G401 (cell line): ENCODE data around the gene AMPD2. TPM values are rescaled to one million over a fixed set of nuclear protein-coding genes. Genes with fewer than 3 reads are reported as not detected.
"Not testable (repeated sequence)": the region's sequence is repeated elsewhere in the genome, so short reads cannot be mapped to it uniquely, and the experiment has no call there.

Experiments
- DNase-seq: peaks from one replicate; pipeline ENCODE4 v3.0.0-alpha.2; 2015; ENCODE audit warnings: low spot score
- in situ Hi-C: cut with HindIII; loops from 2 replicates; pipeline ENCODE4 v1.10.0; 2016; ENCODE audit warnings: low sequenced_read_pairs, mixed read lengths
- total RNA-seq: library from RNA; depleted of rRNA; stranded (reverse); fragments of >200 nt; shearing (Covaris generic); gene quantifications from 2 replicates; pipeline ENCODE4 v1.2.3, GENCODE V29; 2014

AMPD2 gene
- total RNA-seq, 1 experiment from 2014 or later, result 101 TPM

DNA sequence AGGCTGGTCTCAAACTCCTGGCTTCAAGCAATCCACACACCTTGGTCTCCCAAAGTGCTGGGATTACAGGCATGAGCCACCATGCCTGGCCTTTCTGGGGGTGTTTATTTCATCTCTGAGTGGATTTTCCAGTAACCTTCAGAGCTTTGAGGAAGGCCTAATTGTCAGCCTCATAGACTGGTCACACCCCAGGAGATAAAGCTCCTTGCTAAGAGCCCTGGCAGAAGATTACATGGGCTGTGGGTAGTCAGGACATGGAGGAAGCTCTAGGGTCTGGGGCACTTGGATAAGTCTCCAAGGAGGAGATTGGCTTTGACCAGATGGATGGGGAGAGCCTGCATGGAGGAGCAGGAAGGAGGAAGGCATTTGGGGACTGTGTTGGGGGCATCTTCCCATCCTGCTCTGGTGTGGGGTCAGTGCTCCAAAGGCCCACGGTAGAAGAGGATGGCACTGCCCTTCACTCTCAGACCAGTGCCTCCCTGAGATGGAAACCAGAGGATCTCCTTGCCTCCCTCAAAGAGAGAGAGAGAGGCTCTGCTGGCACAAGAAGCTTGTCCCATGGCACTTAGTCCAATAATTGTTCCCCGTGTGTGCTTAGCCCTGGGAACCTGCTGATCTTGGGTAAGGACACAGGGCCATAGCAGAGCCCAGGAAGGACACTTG is 21.6 kb downstream of the AMPD2 start:
- in situ Hi-C loops, result no loop called here
- DNase-seq, result no peak

DNA sequence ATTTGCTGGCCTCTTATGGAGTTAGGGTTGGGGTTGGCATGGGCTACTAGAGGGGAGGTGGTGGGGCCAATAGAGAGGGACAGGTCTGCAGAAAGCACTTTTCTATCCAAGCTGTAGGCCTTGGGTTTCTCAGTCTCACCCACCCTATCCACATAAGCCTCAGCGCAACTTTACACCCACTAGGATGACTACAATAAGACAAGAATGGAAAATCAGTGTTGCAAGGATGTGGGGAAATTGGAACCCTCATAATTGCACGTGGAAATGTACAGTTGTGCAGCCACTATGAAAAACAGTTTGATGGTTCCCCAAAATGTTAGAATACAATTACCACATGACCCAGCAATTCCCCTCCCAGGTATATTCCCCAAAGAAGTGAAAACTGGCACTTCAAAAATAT is 22.2 kb downstream of the AMPD2 start:
- in situ Hi-C loops, result no loop called here
- no peak for DNase-seq

DNA sequence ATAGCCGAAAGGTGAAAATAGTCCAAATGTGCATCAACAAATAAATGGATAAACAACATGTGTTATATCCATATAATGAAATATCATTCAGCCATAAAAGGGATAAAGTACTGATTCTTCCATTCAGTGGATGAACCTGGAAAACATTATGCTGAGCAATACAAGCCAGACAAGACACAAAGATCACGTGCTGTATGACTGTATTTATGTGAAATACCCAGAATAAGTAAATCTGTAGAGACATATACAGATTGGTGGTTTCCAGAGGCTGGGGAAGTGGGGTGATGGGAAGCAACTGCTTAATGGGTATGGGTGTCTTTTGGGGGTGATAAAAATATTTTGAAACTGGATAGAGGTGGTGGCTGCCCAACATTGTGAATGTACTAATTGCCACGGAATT is 23.0 kb downstream of the AMPD2 start:
- in situ Hi-C loops, result no loop called here
- DNase-seq, result no peak

DNA sequence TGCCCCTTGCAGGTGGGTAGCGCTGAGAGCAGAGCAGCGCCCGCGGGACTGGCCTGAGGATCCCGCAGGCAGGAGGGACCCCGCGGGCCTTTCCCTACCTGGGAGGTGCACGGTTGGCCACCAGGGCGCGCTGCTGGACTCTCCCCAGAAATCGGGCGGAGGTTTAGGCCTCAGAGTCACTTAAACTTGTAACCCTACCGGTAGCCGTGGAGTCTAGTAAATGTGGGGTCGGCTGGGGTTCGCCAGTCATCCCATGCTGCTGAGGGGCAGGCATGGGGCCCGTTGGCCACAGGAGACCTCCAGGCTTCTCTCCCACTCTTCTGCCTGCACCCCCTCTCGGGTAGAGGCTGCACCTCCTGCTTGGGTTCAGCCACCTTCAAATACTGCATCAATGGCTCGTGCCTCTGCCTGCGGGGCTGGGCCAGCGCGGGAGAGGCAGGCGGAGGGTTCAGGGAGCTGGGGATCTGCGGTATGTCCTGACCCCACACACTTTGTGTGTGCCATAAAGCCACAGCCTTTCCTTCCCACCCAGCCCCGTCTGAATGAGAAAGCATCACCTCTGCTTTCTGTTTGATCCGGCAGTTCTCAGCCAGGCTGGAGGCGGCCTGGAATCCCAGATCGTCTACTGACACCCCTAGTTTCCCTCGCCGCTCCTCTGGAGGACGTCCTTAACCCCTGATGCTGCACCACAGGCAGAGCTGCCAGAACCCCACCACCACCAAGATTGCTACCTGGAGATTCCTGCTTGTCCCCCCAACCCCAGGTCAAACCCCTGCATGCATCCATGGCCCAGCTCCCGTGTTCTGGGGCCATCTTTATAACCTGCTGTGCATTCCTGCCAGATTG is 24.0 kb downstream of the AMPD2 start:
- in situ Hi-C loops, result no loop called here

DNA sequence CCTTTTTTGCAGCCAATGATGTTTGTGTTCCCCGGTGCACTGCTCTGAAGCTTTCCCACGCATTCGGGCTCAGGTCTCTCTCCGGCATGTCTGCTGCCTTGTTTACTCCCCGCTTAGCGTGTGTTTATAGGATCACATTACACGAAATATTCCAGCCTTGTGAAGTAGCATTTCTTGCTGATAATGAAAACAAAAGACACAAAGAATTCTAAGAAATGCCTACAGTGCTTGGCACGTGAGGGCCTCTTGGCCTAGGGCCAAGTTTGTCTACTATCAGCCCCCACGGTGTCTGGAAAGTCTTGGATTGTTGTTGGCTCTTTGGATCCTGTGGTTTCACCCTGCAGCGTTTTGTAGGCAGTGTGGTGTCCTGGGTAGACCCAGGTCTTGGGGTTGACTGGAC is 25.0 kb downstream of the AMPD2 start:
- no peak for DNase-seq
- in situ Hi-C loops, result no loop called here

More for the DNA sequence above, 24.0 kb downstream of the AMPD2 start:
- peak; percentile 65 for DNase-seq

DNA sequence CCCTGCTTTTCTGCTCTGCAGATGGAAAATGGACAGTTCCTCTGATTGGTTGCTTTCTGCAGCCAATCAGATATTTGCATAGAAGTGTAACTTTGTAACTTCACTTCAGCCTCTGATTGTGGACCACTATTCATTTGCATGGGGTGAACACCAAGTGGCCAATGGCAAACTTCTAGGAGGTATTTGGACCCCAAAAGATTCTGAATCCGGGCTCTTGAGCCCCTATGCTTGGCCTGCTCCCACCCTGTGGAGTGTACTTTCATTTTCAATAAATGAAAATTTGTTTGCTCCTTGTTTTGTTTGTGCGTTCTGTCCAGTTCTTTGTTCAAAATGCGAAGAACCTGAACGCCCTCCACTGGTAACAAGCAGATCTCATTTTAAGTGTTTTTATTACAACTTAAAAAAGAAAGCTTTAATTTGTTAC is 29.9 kb downstream of the AMPD2 start:
- in situ Hi-C loops, result no loop called here
- no peak for DNase-seq

DNA sequence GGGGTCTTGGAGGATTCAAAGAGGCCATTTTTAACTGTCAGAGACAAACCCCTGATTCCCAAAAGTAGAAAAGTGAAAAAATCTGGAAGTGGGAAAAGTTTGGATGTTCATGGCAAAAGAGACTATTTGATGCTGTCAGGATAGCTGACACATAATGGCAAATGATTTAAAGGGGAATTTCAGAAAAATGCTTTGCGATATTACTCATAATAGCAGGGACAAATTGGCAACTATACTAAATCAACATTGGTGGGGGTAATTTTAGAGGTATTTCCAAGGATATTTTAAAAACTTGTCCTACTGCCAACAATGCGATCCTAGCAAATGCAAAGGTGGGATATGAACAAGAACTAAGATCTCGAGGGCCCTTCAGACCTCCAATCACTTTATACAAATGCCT is 31.0 kb downstream of the AMPD2 start:
- DNase-seq, result no peak
- in situ Hi-C loops, result no loop called here

DNA sequence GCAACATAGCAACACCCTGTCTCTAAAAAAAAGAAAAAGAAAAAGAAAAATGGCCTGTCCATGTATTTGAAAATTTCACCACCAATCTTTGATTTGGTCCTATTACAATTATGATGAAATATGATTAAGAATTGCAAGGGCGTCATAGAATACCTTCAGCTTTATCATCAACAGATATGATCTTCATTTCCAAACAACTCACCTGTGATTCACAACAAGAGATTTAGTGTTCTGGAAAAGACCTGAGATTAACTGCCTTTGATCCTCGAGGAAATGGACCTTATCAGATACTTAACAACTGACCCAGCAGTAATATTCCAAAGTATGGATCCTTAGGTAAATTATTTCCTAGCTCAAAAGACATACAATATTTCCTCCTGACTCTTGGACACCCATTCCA is 32.8 kb downstream of the AMPD2 start:
- DNase-seq, result no peak
- in situ Hi-C loops, result no loop called here

DNA sequence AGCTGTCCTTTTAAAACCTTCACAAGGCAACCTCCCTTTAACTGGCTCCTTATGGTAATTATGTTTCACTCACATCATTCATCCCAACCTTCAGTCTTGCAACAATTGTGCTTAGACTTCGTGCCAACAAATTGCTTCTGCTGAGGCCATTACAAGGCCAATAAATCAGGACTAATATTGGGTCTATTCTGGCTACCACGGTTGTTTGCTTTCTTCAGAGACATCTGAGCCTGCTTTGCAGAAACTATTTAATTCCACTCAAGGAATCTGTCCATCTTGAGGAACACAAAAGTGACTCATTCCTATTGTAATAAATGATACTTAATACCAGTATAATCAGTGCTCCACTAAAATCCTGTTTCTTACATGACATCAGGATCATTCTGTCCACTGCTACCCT is 33.7 kb downstream of the AMPD2 start:
- DNase-seq, result no peak
- in situ Hi-C loops, result no loop called here

DNA sequence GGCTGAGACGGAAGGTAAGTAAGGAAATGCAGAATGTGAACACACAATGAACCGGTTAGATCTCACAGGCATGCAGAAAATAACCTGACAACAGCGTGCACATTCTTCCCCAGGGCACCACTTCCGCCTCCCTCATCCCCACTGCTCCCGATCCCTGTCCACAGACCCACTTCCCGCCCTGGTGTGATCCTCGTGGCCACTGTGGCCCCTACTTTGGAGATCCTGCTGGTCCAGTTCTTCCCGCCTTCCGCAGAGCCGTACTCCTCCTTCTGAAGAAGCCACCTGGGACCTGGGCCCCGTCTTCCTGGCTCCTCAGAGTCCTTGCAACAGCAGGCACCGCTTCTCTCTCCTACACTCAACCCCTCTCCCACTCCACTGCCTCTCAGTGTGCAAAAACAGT is 34.9 kb downstream of the AMPD2 start:
- in situ Hi-C loops, result no loop called here
- DNase-seq, result no peak

DNA sequence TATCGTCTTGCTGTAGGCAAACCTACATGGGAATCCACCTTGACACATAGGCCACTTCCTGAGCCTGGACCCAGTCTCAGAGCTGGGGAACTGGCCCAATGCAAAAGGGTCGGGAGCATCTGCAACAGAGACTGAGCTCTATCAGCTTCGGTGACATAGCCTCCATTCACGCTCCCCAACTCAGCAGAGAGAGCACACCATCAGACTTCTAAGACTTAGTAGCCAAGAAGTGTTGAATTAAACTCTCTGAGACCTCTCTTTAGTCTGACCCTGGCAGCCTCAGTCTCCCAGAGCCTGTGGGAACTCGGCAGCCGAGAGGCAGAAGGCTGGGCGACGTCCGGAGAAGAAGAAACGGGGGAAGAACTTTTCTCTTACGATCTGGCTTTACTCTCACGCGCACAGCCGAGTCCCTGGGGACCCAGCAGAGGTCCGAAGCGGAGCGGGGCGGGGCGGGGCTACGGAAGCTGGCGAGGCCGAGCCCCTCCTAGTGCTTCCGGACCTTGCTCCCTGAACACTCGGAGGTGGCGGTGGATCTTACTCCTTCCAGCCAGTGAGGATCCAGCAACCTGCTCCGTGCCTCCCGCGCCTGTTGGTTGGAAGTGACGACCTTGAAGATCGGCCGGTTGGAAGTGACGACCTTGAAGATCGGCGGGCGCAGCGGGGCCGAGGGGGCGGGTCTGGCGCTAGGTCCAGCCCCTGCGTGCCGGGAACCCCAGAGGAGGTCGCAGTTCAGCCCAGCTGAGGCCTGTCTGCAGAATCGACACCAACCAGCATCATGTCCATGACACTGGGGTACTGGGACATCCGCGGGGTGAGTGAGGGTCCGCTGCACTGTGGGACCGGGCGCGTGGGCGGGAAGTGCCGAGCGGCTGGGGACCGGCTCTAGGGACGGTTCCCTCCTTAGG is 36.2 kb downstream of the AMPD2 start, which contains the start of gene GSTM4:
GSTM4 (plus strand) TSS at position 485 of the 905 bp plus-strand sequence; CDS start at position 776, 291 bp downstream.
- in situ Hi-C loops, result no loop called here
- peak; percentile 76 for DNase-seq

DNA sequence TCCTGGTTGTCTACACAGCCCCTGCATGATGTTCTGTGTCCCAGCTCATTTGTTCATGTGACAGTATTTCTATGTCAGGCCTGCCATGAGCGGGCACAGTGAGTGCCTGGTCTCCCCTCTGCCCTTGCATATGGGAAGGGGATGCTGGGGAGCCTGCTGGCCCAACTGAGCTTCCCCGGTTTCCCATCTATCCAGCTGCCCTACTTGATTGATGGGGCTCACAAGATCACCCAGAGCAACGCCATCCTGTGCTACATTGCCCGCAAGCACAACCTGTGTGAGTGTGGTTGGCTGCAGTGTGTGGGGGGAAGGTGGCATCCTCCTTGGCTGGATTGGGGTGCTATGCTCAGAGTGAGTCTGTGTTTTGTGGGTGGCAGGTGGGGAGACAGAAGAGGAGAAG is 37.8 kb downstream of the AMPD2 start:
- in situ Hi-C loops, result no loop called here
- no peak for DNase-seq

DNA sequence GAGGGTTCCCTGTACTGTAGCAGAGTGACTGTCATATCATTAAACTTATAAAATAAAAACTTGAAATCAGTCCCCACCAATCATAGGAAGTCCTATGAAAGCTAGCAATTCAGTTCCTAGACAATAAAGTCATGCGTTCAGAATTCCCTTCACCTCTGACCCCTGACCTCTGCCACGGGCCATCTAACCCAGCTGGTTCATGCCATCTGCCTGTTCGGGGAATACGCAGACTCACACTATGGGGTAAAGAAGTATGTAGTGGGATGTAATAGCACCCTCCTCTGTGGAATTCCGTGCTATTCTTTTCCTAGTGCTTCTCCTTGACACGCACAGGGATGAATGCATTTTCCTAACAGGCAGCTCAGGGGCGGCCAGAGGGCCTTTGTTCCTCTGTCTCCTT is 38.3 kb downstream of the AMPD2 start:
- no peak for DNase-seq
- in situ Hi-C loops, result no loop called here

DNA sequence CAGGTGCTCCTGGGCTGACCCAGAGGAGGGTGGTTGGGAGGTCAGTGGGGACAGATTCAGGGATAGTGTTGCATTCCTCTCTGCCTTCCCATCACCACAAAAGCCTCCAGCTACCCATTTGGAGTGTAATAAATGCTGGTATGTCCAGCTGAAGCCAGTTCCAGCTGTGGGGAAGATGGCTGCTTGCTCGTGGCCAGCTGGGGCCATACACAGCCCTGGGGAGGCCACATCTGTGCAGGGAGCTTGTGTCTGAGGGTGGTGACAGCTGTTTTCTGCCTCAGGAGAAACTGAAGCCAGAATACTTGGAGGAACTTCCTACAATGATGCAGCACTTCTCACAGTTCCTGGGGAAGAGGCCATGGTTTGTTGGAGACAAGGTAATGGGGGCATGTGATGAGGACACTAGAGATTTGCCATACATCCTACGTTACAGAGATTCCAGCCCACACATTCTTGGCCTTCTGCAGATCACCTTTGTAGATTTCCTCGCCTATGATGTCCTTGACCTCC is 39.0 kb downstream of the AMPD2 start:
- no peak for DNase-seq
- in situ Hi-C loops, result no loop called here

DNA sequence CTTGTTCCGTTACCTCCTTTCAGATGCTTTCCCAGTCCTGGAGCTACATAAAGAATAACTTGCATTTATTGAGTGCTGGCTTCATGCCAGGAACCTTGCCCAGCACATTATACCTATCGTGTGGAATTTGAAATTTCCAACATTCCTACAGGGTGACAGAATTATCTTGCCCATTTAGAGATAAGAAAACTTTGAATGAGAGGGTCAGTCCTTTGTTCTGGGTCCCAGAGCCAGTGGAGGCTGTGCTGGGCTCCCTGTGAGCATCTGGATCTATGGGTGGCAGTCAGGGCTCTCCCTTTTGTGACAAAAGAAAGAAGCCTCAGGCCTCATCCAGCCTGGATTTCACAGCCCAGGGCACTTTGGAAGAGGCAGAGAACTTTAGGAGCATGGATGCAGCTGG is 39.5 kb downstream of the AMPD2 start:
- DNase-seq, result no peak
- in situ Hi-C loops, result no loop called here

DNA sequence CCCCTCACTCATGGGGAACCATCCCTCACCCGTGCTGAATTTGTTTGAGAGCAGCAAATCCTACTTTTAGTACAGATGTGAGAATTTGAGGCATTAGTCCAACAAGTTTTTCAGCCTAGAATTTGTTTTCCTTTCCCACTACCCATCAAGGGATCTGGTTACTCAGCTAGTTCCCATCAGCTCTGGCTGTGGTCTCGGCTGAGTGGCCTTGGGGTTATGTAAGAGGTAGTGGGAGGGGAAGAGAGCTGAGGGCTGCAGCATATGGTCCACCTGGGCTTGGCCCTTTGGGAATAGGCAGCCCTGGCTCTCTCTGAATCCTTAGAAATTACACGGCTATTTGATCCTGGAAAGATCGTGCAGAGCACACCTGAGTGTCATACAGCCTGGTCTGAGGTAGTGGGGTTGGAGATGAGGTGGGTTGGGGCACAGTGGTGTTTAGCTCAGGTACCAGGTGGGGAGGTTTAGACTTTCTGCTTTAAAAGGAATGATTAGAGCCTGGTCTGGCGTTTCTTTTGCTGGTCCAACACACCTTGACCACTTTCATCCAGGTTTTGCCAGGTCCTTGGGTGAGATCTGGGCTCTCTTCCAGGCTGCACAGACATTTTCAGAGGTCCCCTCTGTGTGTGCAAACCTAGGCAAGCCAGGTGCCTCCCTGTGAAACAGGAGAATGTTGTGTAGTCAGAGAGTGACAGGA is 40.5 kb downstream of the AMPD2 start:
- DNase-seq, result peak; percentile 93
- in situ Hi-C loops, result no loop called here

DNA sequence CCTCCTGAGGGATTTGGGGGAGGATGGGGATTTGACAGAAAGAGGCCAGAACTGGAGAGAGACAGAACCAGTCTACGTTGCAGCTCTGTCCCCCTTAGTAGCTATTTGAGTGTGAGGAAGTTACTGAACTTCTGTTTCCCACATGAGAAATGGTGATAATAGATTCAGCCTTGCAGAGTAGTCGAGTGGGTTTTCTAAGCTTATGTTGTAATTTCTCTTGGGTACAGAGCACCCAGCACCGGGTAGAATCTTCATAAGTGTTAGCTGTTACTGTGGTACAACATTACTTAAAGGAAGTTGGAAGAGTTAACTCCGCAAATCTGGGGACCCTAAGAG is 41.0 kb downstream of the AMPD2 start:
- DNase-seq, in situ Hi-C loops: not testable (repeated sequence)

DNA sequence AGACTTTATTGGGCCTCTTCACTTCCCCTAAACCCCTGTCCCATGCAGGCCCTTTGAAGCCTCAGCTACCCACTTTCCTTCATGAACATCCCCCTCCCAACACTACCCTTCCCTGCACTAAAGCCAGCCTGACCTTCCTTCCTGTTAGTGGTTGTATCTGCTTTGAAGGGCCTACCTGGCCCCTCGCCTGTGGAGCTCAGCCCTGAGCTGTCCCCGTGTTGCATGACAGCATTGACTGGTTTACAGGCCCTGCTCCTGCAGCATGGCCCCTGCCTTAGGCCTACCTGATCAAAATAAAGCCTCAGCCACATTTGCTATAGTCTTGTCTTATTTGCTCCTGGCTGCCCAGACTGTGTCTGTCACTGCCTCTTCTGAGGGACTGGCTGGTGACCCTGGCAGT is 41.8 kb downstream of the AMPD2 start:
- DNase-seq, result no peak
- in situ Hi-C loops, result no loop called here

DNA sequence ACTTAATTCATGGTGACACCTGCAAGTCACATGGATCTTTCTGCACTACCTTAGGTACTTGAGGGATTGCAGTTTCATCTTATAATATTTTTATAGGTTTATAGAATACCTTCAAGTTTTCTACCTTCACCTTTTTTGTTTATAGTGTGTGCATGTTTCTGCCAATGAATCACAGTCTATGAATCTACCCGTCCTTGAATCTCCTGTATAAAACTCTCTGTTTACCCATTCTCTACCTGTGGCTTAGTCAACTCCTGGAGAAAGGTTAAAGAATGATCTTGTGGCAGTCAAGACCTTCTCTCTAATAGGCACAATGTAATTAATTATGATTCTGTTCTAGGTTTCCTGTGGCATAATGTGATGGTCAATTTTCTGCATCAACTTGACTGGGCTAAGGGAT is 45.0 kb downstream of the AMPD2 start:
- in situ Hi-C loops, result no loop called here
- peak; percentile 0 for DNase-seq
